ENCODE results near the gene FAM89B.

Gene FAM89B

GRCh38 chr11:65575568-65576231 is 3.4 kb downstream of the FAM89B start, which contains the start of gene EHBP1L1:
Gene EHBP1L1, plus strand, starts transcription at chr11:65576053. Its CDS starts 250 bp downstream, at chr11:65576303.
- peak; percentile 71 for DNase-seq

- no peak for DNase-seq
Measured at GRCh38 chr11:65576232-65576866, 4.0 kb downstream of the FAM89B start.

GRCh38 chr11:65576867-65577755 is 4.8 kb downstream of the FAM89B start:
- no peak for DNase-seq

GRCh38 chr11:65577756-65578109 is 5.4 kb downstream of the FAM89B start:
- no peak for DNase-seq

GRCh38 chr11:65578134-65578533 is 5.8 kb downstream of the FAM89B start:
- no peak for DNase-seq

- no peak for DNase-seq
Measured at GRCh38 chr11:65578667-65579066, 6.3 kb downstream of the FAM89B start.

GRCh38 chr11:65579291-65579690 is 7.0 kb downstream of the FAM89B start:
- no peak for DNase-seq

- DNase-seq: no peak
Measured at GRCh38 chr11:65580031-65580692, 7.8 kb downstream of the FAM89B start.

GRCh38 chr11:65580756-65581155 is 8.4 kb downstream of the FAM89B start:
- DNase-seq: no peak

- DNase-seq: no peak
Measured at GRCh38 chr11:65581928-65582327, 9.6 kb downstream of the FAM89B start.

- no peak for DNase-seq
Measured at GRCh38 chr11:65583589-65583988, 11.3 kb downstream of the FAM89B start.

GRCh38 chr11:65584106-65584505 is 11.8 kb downstream of the FAM89B start:
- no peak for DNase-seq

GRCh38 chr11:65584723-65585171 is 12.4 kb downstream of the FAM89B start:
- no peak for DNase-seq

- DNase-seq: no peak
Measured at GRCh38 chr11:65585396-65586246, 13.3 kb downstream of the FAM89B start.

- DNase-seq: no peak
Measured at GRCh38 chr11:65586247-65586630, 13.9 kb downstream of the FAM89B start.

- DNase-seq: no peak
Measured at GRCh38 chr11:65586676-65587075, 14.3 kb downstream of the FAM89B start.

- DNase-seq: peak; percentile 74
Measured at GRCh38 chr11:65588199-65589054, 16.1 kb downstream of the FAM89B start.

- DNase-seq: no peak
Measured at GRCh38 chr11:65589444-65590239, 17.3 kb downstream of the FAM89B start.

GRCh38 chr11:65590240-65590738 is 18.0 kb downstream of the FAM89B start:
- no peak for DNase-seq

Data from activated naive CD4-positive, alpha-beta T cell treated with anti-CD3 and anti-CD28 coated beads, Interleukin-2, amount 50 U/mL, for 16 hours (primary cell).